Peyer's patch (tissue), 4 donors: ENCODE results near the gene XYLT1. TPM values are rescaled to one million over a fixed set of nuclear protein-coding genes. Genes with fewer than 3 reads are reported as not detected.

ENCODE experiments used
- DNase-seq, 3 donors: peaks; one replicate each; pipeline ENCODE4 v3.0.0-alpha.2; 2017 to 2019
- H3K27ac ChIP-seq, 4 donors: fragments of 200-600 bp; sonication (generic); one replicate each; pipeline ENCODE4 v1.5.1; 2016 to 2019
- H3K27me3 ChIP-seq, 2 donors: fragments of 200-600 bp; sonication (generic); one replicate each; pipeline ENCODE4 v1.5.1; 2019
- H3K36me3 ChIP-seq, 3 donors: fragments of 200-600 bp; sonication (generic); one replicate each; pipeline ENCODE4 v1.5.1; 2016 to 2019
- H3K4me1 ChIP-seq, 4 donors: fragments of 200-600 bp; sonication (generic); one replicate each; pipeline ENCODE4 v1.5.1; 2016 to 2019
- H3K4me3 ChIP-seq, 4 donors: fragments of 200-600 bp; sonication (generic); 1 replicate in 3 of 4; 2 replicates in 1 of 4; pipeline ENCODE4 v1.5.1; 2016 to 2019; ENCODE audit warnings: mild to moderate bottlenecking in 1 of 4
- H3K9me3 ChIP-seq, 4 donors: fragments of 200-600 bp; sonication (generic); one replicate each; pipeline ENCODE4 v1.5.1; 2016 to 2019; ENCODE audit warnings: mild to moderate bottlenecking in 1 of 4
- CTCF ChIP-seq, 6 experiments: fragments of 450-650 bp in 4 of 6; fragments of 200-600 bp in 2 of 6; sonication (generic) in 1 of 6; IDR thresholded peaks; one replicate each; pipeline ENCODE4 v1.5.1; 2017 to 2019; ENCODE audit warnings: antibody characterized with exemption in 6 of 6, mild to moderate bottlenecking in 3 of 6, moderate library complexity in 1 of 6
- POLR2A ChIP-seq, 2 donors: fragments of 450-650 bp; IDR thresholded peaks; one replicate each; pipeline ENCODE4 v1.5.1; 2017; ENCODE audit warnings: antibody characterized with exemption in 2 of 2, mild to moderate bottlenecking in 2 of 2, moderate library complexity in 2 of 2
- total RNA-seq, 4 donors: library from RNA; depleted of rRNA; stranded (reverse); fragments of >200 nt; gene quantifications; one replicate each; pipeline ENCODE4 v1.1.0, GENCODE V29; 2016

The XYLT1 gene
- total RNA-seq, 4 donors from 2014 or later: 18.7 to 42.1 (median 37.7) TPM

DNA sequence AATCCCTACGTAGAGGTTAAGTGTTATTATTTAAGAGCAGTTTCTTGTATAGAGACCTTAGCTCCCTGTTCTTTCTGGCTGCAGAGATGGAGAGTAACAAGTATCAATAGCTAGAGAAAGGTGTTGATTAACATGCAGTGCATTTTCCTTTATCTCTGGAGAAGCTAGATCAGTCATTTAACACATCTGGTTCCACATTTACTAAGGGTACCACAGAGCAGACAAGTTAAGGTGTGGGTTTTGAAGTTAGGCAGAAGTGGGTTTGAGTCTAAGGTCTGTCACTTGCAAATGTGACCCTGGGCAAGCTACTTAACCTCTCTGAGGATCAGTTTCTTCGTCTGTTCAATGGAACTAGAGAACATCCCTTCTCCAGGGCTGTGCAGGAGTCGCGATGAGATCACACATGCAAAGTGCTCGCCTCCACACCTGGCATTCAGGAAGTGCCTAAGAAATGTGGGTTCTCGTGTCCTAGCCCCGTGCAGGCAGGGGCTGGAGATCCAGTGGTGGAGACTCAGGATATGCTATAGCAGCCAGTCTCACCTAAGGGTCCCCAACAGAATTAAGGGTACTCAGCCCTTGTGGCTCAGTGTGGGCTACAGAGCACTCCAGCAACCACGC, 224.4 kb downstream of the XYLT1 start:
- Histone ChIP-seq H3K4me1 (no peaks in the 10 kb centered on the region), H3K27me3 (no peaks in the 10 kb centered on the region), H3K27ac (no peak overlapping the region), H3K36me3 (no peaks in the 10 kb centered on the region), H3K4me3 (no peak overlapping the region), H3K9me3 (no peaks in the 10 kb centered on the region)
- no peak for TF ChIP-seq CTCF (IDR thresholded peaks at IDR 0.05)
- no peak for TF ChIP-seq POLR2A (IDR thresholded peaks at IDR 0.05)
- no peak for DNase-seq

- no peak for TF ChIP-seq CTCF (IDR thresholded peaks at IDR 0.05)
- TF ChIP-seq POLR2A (IDR thresholded peaks at IDR 0.05): no peak
Observed at GRCh38 chr16:17245776-17246175, 225.0 kb downstream of the XYLT1 start.

GRCh38 chr16:17244872-17245551, 225.7 kb downstream of the XYLT1 start:
- peaks cover 0 to 3% (median 0%) of the 10 kb centered on the region in 4 donors for H3K9me3 ChIP-seq
- TF ChIP-seq CTCF (IDR thresholded peaks at IDR 0.05): no peak
- no peak for TF ChIP-seq POLR2A (IDR thresholded peaks at IDR 0.05)
- no peaks in the 10 kb centered on the region for H3K27me3 ChIP-seq
- no peak overlapping the region for H3K27ac ChIP-seq
- no peaks in the 10 kb centered on the region for H3K36me3 ChIP-seq
- no peak for DNase-seq
- no peak overlapping the region for H3K4me3 ChIP-seq
- no peaks in the 10 kb centered on the region for H3K4me1 ChIP-seq

More at GRCh38 chr16:17245776-17246175, 225.0 kb downstream of the XYLT1 start:
- Histone ChIP-seq H3K27me3 (no peaks in the 10 kb centered on the region), H3K27ac (no peak overlapping the region), H3K4me1 (no peaks in the 10 kb centered on the region), H3K36me3 (no peaks in the 10 kb centered on the region), H3K4me3 (no peak overlapping the region), H3K9me3 (peaks cover 0 to 3% (median 0%) of the 10 kb centered on the region in 4 donors)
- DNase-seq: no peak

GRCh38 chr16:17241264-17241835, 229.4 kb downstream of the XYLT1 start:
- no peaks in the 10 kb centered on the region for H3K27me3 ChIP-seq
- no peak overlapping the region for H3K27ac ChIP-seq
- no peaks in the 10 kb centered on the region for H3K36me3 ChIP-seq
- peaks cover 0 to 3% (median 0%) of the 10 kb centered on the region in 4 donors for H3K9me3 ChIP-seq
- DNase-seq: no peak
- TF ChIP-seq CTCF (IDR thresholded peaks at IDR 0.05) (no peak), POLR2A (IDR thresholded peaks at IDR 0.05) (no peak)
- H3K4me3 ChIP-seq: no peak overlapping the region
- no peaks in the 10 kb centered on the region for H3K4me1 ChIP-seq

GRCh38 chr16:17238285-17239028, 232.3 kb downstream of the XYLT1 start:
- no peak for DNase-seq
- H3K27me3 ChIP-seq: no peaks in the 10 kb centered on the region
- no peak overlapping the region for H3K4me3 ChIP-seq
- no peaks in the 10 kb centered on the region for H3K4me1 ChIP-seq
- no peak overlapping the region for H3K27ac ChIP-seq
- TF ChIP-seq CTCF (IDR thresholded peaks at IDR 0.05) (no peak), POLR2A (IDR thresholded peaks at IDR 0.05) (no peak)
- H3K36me3 ChIP-seq: no peaks in the 10 kb centered on the region
- H3K9me3 ChIP-seq: peaks cover 0 to 3% (median 0%) of the 10 kb centered on the region in 4 donors
